HL-60/S4 treated with retinoic acid at 250 ng/mL for 4 days and 3 days (cell line): ENCODE results near the gene PARD3.
"Not testable (repeated sequence)": the region's sequence is repeated elsewhere in the genome, so short reads cannot be mapped to it uniquely, and the experiment has no call there.

Experiments used
- in situ Hi-C: fragments of 300-500 bp; cut with MboI; formaldehyde crosslinking; loops from 2 replicates; pipeline ENCODE4 v1.7.0; 2022; ENCODE audit warnings: low sequenced_read_pairs

PARD3 gene

DNA sequence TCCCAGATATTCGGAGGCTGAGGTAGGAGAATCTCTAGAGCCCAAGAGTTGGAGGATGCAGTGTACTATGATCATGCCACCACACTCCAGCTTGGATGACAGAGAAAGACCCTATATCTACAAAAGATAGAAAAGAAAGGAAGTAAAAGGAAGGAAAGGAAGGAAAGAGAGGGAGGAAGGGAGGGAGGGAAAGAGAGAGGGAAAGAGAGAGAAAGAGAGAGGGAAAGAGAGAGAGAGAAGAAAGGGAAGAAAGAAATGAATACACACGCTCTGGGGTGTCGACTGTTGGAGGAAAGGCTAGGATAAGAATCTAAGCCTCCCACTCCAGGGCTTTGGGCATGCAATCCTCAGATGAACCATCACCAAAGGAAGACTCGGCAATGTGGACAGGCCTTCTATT is 69.9 kb downstream of the PARD3 start:
- in situ Hi-C loops = no loop called here

DNA sequence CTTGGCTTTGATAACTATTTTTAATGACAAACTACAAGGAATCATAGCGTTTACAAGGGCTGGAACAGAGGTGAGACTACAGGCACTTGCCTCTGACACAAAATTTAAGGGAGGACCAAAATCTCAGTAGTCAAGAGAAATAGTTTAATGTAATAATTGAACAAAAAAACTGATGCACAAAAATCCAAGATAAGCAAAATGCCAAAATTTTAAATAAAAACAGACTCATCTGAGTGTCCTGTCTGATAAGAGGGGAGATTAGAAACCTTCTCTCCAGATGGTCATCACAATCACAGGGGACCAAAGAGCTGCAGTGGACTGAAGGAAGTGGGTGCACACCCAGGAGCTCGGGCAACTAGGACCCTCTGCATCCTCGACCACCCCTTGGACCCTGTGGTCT is 70.5 kb downstream of the PARD3 start:
- in situ Hi-C loops = no loop called here

DNA sequence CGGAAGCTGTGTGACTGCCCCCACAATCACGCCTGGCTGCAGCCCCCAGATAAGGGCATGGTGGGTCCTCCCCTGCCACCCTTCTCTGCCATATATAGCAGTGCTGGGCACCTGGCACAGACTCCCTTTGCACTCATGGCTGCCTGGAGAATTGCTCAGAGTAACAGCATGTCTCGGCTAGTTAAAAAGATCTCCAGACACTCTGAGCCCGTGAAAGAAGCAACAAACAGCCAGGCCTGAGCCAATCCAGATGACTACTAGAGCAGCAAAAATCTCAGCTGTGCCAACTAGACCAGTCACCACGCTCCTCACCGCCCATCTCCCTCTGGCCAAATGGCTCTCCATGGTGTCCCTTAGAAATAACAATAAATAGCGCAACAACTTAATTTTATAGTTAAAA is 71.3 kb downstream of the PARD3 start:
- in situ Hi-C loops = no loop called here

DNA sequence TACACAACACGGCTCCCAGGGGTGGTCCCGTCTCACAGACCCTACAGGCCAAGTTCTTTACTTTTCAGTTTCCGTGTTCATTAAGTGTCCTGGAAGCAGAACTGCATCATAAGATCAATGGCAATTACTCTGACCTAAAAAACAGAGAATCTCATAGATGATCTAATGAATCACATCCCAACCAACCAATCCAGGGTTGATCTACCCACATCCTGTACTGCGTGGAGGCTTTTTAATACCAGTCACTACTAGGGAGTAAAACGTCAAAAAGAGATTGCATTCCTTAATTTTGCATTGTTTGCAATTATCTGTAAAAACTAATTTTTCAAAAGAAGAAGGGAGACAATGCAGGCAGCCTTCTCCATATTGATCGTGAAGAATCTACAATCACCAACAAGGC is 72.6 kb downstream of the PARD3 start:
- in situ Hi-C loops = no loop called here

DNA sequence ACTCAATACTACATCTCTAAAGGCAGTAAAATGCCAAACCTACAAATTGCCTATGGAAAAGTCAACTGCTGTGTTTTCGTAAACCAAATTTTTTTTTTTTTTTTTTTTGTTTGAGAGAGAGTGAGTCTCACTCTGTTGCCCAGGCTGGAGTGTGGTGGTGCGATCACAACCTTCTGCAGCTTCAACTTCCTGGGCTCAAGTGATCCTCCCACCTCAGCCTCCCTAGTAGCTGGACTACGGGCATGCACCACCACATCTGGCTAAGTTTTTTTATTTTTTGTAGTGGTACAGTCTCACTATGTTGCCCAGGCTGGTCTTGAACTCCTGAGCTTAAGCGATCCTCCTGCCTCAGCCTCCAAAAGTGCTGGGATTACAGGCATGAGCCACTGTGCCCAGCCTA is 74.0 kb downstream of the PARD3 start:
- in situ Hi-C loops = not testable (repeated sequence)

DNA sequence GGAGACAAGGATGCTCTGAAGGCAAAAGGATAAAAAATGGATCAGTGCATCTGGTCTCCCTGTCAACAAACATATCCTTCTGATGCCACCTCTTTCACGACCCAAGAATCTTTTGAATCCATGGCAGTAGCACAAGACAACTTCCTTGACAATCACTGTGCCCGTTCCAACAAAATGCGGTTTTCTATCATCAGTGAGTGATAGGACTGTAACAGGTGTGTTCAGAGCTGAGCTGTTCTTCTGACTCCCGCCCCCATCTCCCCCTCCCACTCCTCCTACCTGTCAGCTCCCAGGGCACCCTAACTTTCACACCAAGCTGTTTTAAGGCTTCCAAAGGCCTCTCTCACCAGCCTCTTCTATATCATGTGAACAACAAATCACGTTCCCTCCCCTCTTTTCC is 74.8 kb downstream of the PARD3 start:
- in situ Hi-C loops = no loop called here

DNA sequence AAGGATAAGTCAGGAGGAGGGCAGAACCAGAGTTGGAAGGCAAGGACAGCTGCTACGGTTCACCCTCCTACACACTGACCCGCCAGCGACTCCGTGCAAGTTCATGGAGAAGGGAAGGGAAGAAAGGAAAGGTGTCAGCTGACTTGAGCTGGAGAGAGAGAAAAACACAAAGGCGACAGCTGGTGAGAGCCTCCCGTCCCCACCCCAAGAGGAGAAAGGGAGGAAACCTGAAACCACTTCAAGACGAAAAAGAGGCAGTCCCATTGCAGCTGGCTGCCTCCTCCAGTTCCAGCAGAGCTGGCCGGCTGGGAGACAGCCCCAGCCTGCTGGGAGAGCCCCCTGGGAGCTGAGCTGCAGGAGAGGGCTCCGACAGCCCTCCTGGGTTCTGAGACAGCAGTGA is 75.2 kb downstream of the PARD3 start:
- in situ Hi-C loops = no loop called here

DNA sequence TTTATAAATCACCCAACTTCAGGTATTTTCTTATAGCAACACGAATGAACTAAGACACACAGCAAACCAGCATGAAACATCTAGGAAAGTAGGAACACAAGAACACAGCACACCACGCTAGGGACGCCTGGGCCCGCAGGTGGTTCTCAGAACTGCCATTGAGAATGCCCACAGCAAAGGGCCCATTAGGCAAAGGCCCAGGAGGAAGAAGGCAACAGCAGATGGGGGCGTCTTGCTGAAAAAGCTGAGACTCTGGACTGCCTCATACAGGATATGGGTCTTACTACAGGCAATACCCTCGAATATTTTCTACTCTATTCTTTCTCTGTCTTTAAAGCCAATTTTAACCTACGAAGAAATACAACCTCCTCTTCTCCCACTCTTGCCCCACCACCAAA is 77.3 kb downstream of the PARD3 start:
- in situ Hi-C loops = no loop called here

DNA sequence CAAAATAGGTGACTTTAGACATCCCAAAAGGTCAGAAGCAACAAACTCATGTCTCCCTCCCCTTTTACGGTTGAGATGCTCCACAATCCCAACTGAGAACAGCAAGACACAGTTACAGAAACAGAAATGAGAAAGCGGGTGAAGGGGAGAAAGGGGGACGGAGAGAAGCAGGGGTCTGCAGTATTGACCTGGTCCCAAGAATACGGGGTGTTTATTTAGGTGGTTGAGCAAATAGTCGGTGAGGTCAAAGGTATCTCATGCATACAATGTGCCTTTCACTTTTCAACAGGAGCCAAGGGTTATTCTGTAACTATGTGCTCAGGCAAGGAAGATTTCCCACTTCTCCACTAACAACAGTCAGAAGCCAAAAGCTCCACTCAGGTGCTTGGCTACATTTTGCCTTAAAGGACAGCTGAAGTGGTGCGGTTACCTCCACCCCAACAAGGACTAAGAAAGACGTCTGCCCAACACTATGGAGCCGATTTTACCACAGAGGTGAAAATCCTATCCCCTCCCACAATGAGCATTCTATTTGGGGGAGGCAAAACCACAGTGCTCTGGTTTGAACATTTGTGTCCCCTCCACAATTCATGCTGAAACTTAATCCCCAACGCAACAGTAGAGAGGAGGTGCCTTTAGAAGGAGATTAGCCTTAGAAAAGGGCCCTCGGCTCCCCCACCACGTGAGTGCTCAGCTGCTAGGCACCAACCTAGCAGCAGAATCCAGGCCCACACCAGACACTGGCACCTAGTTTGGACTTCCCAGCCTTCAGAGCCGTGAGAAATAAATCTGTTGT is 77.9 kb downstream of the PARD3 start:
- in situ Hi-C loops = no loop called here

DNA sequence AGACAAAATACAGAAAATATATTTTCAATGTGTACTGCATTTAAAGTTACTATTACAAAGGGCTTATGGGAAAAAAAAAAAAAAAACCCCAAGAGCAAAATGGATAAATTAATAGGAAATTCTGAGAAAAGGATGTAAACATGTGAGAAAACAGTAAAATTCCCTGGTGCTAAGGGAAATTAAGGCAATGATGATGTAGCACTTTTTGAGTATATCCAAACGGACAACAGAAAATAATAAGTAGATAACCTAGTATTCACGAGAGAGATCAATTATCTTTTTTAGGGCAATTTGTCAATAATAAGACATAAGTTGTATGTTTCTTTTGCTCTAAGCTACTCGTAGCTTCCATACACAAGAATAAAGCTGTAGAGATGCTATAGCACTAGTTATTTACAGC is 80.2 kb downstream of the PARD3 start:
- in situ Hi-C loops = no loop called here

DNA sequence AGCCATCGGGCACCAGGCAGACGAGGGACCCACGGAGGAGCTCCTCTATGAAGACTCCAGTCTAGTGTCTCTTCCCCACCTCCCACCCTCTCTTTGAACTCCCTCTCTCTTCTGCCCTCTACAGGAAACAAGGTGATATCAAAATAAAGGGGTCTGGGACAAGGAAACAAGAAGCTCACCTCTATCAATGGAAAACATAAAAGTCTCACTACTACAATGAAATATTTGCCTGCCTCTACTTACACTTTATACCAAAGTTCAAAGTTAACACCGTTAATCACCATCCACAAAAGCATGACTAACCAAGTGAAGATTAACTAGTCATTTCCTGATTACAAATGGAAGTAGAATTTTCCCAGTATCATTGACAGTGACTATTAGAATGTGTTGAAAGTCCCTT is 82.2 kb downstream of the PARD3 start:
- in situ Hi-C loops = no loop called here

DNA sequence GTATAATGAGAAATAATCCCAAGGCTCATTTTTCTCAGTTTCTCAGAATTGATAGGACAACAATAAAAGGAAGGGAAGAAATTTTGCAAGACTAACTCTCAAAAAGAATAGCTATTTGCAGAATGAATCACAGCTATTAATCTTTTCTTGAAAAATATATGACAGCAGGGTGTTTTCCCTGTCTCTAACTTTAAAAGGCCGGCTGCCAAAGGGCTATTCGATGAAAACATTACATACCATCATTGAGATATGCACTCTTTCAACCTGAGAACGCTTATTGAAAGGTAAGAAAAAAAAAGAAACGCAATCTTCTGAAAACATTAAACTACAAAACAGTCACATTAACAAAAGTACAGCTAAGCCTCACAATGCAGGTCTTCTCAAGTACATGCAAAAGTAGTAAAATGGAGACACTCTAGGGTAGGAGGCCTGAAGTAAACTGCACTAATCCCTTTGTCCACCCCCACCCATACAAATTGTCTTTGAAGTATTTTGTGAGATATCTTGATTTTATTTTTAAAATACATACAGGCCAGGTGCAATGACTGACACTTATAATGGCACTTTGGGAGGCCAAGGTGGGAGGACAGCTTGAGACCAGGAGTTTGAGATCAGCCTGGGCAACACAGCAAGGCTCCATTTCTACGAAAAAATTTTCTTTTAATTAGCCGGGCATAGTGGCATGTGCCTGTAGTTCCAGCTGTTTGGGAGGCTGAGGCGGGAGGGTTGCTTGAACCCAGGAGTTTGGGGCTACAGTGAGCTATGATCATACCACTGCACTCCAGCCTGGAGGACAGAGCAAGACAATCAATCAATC is 83.0 kb downstream of the PARD3 start:
- in situ Hi-C loops = no loop called here

DNA sequence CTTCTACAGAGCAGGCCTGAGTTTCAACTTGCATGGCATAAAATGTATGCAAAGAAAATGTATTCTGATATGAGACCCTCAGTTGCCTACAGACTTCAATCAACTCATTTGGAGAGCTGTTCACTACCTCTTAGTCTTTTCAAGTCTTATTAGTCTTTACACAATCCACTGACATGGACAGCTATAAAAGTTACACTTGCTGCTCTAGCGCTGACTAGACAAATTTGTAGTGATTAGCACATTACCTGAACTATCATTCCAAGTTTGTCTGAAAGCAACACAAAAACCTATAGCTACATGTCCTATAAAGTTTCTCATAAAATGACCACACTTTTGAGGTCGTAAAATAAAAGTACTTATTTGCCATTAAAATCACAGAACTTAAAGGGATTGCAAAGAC is 83.9 kb downstream of the PARD3 start:
- in situ Hi-C loops = no loop called here

DNA sequence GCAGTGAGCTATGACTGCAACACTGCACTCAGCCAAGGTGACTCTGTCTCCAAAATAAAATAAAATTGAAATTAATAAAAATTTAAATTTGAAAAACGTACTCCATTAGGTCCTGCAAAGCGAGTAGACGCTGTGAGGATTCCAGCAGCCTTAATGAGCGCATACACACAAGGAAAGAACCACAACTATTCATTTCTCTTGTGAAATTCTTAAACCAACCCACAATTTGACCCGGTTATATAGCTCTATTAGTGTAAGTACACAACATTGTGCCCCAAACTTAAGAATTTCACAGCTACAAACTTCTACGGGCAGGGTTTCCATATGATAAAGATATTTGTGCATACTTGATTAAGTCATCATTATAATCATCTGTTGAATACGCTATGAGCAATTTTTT is 84.4 kb downstream of the PARD3 start:
- in situ Hi-C loops = no loop called here

DNA sequence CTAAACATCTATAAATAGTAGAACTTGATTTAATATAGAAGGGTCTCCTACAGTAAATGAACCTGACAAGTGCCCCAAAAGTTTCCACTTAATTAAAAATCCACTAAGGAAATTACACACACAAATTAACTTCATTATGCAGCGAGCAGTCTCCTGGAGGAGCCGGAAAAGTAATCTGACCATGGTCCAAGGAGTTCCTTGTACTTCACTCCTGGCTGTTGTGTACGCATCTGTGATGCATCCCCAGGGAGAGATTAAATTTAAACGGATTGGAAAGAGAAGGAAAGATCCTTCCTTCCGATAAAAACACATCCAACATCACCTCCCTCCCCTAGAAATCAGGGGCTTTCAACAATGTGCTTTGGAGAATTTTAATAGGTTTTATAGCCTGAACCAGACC is 85.5 kb downstream of the PARD3 start:
- in situ Hi-C loops = no loop called here

DNA sequence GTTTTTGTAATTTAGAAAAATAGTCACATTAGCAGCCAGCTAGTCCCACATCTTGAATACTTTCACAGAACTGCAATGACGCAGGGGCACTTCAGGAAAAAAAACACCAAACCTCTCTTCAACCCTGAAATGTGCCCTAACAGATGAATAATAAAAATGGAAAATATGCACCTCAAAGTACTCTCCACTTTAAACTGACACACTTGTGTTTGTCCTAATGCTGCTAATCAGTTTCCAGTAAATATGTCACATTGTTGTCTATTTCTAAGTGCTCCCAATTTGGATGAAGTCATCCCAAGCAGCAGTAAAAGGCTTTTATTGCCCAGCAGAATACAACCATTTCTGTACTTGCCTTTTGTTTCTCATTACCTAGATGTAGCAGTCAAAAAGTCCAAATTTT is 86.7 kb downstream of the PARD3 start:
- in situ Hi-C loops = no loop called here

DNA sequence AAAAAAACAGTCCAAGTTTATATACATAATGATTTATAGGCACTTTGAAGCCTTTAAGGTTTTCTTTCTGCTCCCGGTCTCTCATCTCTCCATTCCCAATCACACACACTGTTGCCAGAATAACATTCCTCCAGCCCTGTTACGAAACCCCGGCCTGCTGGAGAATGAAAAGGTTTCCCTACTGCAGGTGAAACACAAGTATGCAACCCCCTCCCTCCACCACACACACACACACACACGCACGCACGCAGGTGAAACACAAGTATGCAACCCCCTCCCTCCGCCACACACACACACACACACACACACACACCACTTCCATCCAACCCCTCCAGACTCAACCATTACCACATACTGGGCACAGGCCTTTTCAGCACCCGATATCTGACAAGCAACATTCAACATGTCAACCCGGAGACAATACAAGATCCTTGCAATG is 87.5 kb downstream of the PARD3 start:
- in situ Hi-C loops = no loop called here

DNA sequence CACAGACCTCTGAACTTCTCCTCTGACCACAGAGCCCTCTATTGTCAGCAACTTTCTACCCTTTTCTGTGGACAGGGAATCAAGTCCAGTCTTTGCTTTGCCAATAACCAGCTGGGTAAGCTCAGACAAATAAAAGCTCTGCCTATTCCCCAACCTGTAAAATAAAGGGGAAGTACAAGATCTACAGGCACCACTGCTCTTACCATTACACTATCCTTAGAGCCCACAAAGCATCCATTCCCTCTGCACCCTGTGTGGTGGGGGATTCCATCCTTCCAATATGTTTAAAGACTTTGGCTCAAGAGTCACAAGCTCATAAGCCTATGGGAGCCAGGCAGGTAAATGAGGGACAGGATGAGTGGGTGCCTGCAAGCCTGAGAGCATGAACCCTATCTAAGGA is 88.2 kb downstream of the PARD3 start:
- in situ Hi-C loops = no loop called here

DNA sequence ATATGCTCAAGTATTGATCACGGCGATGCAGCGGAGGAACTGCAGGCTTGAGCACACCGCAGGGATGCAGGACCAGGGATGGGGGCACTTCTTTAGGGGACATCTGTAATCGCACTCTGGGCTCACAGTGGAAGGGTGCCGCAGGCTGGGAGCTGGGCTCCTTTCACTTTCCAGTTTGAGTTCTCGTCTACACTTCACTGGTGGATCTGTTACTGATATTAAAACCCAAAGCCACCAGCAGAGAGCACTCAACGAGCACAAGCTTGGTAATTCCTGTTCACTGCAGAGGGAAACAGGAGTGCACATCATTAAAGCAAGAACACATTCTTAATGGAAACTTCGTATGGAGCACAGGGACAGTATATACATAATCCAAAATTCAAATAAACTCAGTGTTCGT is 91.3 kb downstream of the PARD3 start:
- in situ Hi-C loops = no loop called here

DNA sequence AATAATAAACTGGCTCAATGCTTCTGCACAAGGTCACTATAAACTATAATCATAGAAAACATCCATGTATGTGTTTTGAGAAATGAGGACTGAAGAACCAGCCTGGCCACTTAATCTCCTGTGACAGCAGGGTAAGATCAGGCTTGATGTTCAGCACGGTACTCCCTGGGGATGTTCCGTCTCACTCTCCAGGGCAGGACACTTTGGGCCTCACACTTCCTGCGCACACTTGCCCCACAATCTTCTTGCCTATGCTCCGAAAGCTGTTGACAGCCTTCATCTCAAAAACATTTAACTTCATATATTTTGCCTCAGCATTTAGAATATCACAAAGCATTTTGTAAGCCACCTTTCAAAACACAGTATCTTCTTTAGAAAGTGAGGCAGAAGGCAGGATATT is 92.7 kb downstream of the PARD3 start:
- in situ Hi-C loops = no loop called here

DNA sequence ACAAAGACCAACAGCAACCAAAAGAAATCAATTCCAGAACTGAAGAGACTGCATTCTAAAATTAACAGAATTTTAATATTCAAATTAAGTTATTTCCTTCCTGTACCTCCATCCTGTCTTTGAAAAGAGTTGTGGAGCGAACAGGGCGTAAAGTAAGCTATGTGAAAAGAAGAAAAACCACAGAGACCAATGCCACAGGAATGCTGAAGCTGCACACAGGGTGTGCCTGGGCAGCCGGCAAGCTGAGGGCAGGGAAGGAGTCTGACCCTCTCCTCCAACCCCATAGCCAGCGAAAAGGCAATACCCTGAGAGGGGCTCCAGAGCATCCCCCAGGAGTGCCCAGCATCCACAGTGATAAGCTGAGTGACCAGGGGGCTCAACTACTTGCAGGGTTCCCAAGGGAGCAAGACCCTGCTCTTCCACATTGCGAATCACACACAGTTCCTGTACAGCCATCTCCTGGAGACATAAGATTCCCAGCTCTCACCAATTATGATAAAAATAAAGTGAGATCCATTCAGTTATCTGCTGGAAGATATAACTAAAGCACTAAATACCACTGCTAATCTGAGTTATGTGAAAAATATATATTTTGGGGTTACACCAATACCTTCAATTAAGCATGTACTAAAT is 93.8 kb downstream of the PARD3 start:
- in situ Hi-C loops = no loop called here

DNA sequence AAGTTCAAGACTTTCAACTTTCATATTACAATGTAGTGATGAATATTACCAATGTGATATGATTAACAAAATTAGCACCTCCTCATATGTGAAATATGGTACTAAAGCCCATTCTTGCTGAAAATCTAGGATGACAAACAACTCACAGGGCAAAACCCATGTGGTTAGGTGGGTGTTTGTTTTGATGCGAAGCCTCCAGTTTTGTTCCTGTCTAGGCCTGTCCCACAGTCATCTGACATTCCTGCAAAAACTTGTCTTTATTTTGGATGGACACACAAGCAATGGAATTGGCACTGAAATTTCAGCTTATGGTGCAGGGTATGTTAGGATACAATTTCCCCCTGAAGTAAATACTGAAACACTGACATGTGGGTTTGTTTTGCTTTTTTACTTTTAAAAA is 95.3 kb downstream of the PARD3 start:
- in situ Hi-C loops = no loop called here
